C4-2B (cell line): ENCODE data around the gene PLXNA3.

Source experiments
- H3K27ac ChIP-seq: fragments of 450-650 bp; 2 replicates; pipeline ENCODE4 v1.5.1; 2017
- ZFX ChIP-seq: fragments of 450-650 bp; IDR thresholded peaks from 2 replicates; pipeline ENCODE4 v1.6.1; 2017
- TF ChIP-seq, protein P1 (sequence below): fragments of 450-650 bp; conservative IDR thresholded peaks from 2 replicates; pipeline ENCODE4 v1.5.1; 2017; ENCODE audit warnings: mild to moderate bottlenecking

Gene PLXNA3

DNA sequence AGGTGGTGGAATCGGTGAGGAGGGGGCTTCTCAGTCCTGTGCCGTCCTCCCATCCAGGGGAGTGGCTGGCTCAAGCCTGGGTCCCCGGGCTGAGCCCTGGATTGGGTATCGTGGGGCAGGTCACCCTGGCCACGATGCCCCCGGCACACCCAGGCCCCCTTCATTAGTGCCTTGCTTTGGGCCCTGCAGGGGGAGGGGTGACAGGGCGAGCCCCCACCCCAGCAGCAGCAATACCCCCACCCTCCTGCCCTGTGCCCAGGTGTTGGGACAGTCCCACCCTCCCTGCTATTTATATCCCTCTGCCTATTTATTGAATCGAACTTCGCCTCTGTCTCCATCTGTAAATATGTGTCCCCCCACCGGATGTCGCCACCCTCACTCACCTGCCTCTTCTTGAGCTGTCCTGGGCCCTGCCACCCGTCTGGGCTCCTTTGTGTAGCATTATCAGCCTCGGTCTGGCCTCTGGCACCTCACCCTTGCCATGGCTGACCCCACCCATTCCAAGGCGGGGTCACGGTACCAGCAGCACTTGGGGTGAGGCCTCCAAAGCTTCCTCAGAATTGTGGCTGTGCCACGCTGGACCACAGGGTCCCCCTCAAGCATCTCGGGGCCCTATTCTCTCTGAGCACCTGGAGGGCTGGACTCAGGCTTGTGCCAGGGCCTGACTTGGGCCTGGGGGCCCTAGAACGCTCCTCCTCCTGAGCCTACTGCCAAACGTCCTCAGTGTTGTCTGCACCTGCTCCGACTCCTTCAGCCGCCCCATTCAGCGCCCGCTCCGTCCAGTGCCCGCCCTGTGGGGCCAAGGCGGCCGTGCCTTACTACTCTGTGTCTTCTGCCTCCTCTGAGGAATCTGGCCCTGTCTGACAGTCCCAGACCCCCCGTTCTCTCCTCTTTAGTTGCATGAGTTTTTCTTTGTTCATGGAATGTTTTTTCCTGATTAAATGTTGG lies 14.9 kb downstream of the PLXNA3 start:
- no peak overlapping the region for H3K27ac ChIP-seq
- no peak for TF ChIP-seq ZFX
- TF ChIP-seq, protein P1, sequence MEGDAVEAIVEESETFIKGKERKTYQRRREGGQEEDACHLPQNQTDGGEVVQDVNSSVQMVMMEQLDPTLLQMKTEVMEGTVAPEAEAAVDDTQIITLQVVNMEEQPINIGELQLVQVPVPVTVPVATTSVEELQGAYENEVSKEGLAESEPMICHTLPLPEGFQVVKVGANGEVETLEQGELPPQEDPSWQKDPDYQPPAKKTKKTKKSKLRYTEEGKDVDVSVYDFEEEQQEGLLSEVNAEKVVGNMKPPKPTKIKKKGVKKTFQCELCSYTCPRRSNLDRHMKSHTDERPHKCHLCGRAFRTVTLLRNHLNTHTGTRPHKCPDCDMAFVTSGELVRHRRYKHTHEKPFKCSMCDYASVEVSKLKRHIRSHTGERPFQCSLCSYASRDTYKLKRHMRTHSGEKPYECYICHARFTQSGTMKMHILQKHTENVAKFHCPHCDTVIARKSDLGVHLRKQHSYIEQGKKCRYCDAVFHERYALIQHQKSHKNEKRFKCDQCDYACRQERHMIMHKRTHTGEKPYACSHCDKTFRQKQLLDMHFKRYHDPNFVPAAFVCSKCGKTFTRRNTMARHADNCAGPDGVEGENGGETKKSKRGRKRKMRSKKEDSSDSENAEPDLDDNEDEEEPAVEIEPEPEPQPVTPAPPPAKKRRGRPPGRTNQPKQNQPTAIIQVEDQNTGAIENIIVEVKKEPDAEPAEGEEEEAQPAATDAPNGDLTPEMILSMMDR, result no peak

DNA sequence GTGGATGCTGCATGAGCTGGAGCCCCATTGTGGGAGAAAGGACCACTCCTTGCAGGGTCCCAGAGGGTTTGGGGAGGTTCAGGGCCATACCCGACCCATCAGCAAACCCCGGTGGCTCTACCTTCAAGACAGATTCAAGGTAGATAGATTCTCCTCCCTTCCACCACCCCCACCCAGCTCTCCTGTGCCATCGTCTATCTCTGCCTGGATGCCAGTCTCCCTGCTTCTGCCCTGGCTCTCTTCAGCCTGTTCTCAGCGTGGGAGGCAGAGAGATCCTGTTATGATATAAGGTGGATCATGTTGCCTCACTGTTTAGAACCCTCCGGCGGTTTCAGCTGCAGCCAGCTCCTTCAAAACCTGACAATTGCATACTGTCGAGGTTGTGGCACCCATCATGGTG lies 15.6 kb downstream of the PLXNA3 start:
- no peak overlapping the region for H3K27ac ChIP-seq
- TF ChIP-seq, protein P1, result no peak
- no peak for TF ChIP-seq ZFX

DNA sequence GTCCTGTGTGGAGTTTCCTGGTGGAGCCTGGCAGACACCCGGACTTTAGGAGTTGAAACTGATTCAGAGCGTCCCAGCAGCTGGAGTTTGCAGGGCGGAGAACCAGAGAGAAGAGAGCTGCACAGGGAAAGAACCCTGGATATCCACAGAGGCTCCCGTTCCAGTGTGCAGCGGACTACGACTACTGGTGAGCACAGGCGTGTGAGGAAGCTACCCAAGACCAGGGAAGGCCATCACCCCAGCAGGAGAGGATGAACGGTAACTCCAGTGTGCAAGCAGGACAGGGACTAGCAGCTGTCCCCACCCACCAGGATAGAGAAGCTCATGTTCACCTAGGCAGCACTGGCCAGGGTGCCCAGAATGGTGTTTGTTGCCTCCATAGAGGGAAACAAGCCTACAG lies 18.7 kb downstream of the PLXNA3 start:
- TF ChIP-seq, protein P1, result no peak
- TF ChIP-seq ZFX, result no peak

DNA sequence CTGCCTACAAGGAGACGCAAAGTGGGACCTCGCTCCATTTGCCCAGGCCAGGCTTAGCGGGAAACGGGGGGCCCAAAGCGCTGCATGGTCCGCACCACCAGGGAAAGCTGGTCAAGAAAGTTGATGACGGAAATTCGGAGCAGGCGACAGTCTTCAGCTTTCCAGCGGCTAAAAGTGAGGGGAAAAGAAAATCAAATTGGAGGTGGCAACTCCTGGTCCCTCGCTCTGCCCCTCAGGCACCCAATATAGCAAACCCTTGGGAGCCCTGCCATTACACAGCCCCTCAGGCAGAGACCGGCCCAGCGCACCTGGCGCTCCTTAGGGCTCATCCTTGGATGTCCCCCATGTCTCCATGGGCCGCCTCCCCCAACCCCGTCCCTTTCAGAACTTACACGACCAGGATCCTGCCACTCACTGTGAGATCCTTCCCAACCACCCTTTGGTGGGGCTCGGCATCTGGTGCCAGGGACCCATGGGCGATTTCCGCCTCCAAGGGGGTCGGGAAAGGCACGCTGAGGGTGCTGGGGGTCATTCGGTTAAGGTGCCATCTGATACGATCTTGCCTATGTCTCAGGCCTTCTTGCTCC lies 19.9 kb downstream of the PLXNA3 start:
- peak overlapping the region; percentile 92 for H3K27ac ChIP-seq
- no peak for TF ChIP-seq ZFX
- TF ChIP-seq, protein P1, result no peak

More for the DNA sequence above, 18.7 kb downstream of the PLXNA3 start:
- no peak overlapping the region for H3K27ac ChIP-seq

DNA sequence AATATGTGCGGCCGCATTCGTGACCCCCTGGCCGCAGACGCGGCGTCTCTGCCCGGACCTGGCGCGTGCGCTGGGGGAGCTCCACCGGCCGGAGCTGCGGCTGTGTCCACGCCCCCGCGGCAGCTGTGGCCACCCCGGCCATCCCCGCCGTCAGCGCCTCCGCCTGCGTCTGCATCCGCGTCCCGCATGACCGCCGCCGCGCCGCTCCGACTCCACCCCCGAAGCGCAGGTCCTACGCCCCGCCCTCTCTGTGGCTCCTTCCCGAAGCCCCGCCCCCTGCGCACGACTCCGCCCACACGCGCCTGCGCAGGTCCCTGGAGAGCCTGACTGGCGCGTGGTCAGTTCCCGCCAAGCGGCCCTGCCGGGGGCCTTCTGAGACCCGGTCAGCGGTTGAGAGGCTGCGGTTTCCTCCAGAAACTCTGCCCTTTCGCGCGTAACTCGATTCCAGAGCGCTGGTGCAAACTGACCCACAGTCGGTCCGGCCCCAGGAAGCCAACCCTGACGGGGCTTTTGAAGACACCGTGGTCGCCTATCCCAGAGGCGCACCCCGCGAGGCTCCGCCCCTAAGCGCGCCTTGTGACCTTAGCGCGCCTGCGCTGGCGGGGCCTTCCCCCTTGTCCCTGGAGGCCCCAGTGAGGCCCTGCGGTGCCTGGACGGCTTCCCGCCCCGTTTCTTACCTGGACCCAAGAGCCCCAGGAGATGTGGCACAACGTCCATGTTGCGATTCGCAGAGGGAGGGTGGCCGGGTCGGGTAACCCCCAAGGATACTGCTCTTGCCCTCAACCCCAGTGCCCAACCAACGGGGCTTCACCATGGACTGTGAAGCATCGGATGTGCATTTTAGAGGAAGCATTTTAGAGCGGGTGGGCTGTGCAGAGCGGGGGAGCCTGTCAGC lies 20.9 kb downstream of the PLXNA3 start, which contains the start of gene LAGE3:
Gene LAGE3 (minus strand): TSS at position 554 of the 895 bp plus-strand sequence. CDS start 366 bp downstream, at position 188.
- H3K27ac ChIP-seq, result peak within 1 kb of the TSS; percentile 92
- TF ChIP-seq, protein P1, result no peak
- peak; percentile 20; the same call in 1 of the 2 replicates for TF ChIP-seq ZFX

DNA sequence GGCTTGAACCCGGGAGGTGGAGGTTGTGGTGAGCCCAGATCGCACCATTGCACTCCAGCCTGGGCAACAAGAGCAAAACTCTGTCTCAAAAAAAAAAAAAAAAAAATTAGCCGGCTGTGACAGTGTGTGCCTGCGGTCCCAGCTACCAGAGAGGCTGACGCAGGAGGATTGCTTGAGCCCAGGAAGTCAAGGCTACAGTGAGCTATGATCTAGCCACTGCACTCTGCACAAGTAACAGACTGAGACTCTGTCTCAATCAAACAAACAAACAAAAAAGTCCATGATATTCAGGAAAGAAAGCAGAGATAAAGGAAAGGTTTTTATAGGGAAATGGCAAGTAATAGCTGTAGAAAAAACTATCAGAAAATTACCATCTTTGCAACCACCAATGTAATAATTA lies 23.1 kb downstream of the PLXNA3 start:
- H3K27ac ChIP-seq, result no peak overlapping the region
- no peak for TF ChIP-seq ZFX
- TF ChIP-seq, protein P1, result no peak
